ENCODE results near the gene LSM11. TPM values are rescaled to one million over a fixed set of nuclear protein-coding genes. Genes with fewer than 3 reads are reported as not detected.
A peak's percentile ranks its signal among the peaks of the same experiment; 100 is the strongest.

Gene LSM11
- total RNA-seq, 1 donor, result 4.9 TPM

- DNase-seq (ENCODE audit: low read depth), result no peak
- H3K4me3 ChIP-seq (ENCODE audit: low read depth, low read length), result no peak overlapping the region
- TF ChIP-seq CTCF (IDR thresholded peaks at IDR 0.05; ENCODE audit: insufficient read depth, low read length), result no peak
Measured at GRCh38 chr5:157735991-157736390, 7.5 kb upstream of the LSM11 start.

- no peak for TF ChIP-seq CTCF (IDR thresholded peaks at IDR 0.05; ENCODE audit: insufficient read depth, low read length)
- H3K4me3 ChIP-seq (ENCODE audit: low read depth, low read length), result no peak overlapping the region
- DNase-seq (ENCODE audit: low read depth), result no peak
Measured at GRCh38 chr5:157739388-157740228, 3.9 kb upstream of the LSM11 start.

GRCh38 chr5:157740229-157740610 is 3.3 kb upstream of the LSM11 start:
- H3K4me3 ChIP-seq (ENCODE audit: low read depth, low read length), result no peak overlapping the region
- DNase-seq (ENCODE audit: low read depth), result no peak
- TF ChIP-seq CTCF (IDR thresholded peaks at IDR 0.05; ENCODE audit: insufficient read depth, low read length), result peak; percentile 33

GRCh38 chr5:157741131-157741530 is 2.4 kb upstream of the LSM11 start:
- H3K4me3 ChIP-seq (ENCODE audit: low read depth, low read length), result no peak overlapping the region
- no peak for DNase-seq (ENCODE audit: low read depth)
- no peak for TF ChIP-seq CTCF (IDR thresholded peaks at IDR 0.05; ENCODE audit: insufficient read depth, low read length)

- DNase-seq (ENCODE audit: low read depth), result no peak
- peak overlapping the region; percentile 86 for H3K4me3 ChIP-seq (ENCODE audit: low read depth, low read length)
- no peak for TF ChIP-seq CTCF (IDR thresholded peaks at IDR 0.05; ENCODE audit: insufficient read depth, low read length)
Measured at GRCh38 chr5:157744051-157745011, 819 bp downstream of the LSM11 start.

GRCh38 chr5:157745041-157745456 is 1.5 kb downstream of the LSM11 start:
- peak overlapping the region; percentile 86 for H3K4me3 ChIP-seq (ENCODE audit: low read depth, low read length)
- DNase-seq (ENCODE audit: low read depth), result no peak
- TF ChIP-seq CTCF (IDR thresholded peaks at IDR 0.05; ENCODE audit: insufficient read depth, low read length), result no peak
